ENCODE results near the gene DTNB.
A peak's percentile ranks its signal among the peaks of the same experiment; 100 is the strongest.

Gene DTNB

DNA sequence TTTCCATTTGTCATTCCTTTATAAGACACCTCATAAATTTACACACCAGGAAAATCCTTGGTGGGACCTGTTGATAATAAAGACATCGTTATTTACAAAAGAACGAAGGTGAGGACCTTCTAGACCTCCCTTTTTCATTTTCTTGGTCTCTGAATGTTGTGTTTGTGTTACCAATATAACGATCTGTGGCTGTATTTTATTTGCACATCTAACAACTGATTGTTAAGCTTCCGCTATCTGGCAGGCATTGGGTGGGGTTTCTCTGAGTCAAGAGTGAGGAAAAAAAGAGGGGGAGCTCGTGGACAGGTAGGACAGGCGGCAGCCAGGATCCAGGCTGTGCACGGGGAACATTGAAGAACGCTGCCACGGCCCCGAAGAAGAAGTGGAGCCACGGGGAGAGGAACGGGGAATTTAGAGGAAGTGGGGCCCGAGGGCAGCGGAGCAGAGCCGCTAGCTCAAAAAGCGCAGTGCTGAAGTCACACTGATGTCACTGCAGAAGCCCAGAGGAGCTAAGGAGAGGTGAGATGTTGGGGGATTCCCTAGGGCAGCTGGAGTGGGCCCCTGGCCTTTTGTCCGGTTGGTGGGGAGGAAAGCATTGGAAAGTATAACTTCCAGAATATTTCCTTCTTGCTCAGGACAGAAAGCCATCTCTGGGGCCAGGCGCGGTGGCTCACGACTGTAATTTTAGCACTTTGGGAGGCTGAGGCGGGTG is 310.8 kb downstream of the DTNB start:
- DNase-seq, result peak; percentile 84

DNA sequence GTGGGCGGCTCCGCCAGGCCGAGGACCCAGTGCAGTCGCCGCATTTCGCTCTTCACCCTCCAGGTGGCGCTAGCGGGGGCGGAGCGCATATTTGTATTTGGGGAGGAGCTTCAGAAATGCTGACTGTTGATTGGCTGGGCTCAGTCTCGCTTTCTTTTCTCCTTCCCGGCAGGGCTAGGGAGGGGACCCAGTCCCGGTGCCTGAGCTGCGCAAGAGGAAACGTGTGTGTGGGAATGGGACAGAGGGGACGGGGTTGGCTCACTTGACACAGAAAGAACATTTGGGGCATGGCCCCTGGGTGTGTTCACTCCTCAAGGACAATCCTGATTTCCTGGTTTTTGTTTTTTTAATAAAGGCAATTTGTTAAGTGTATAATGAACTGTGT is 311.3 kb downstream of the DTNB start:
- peak; percentile 100 for DNase-seq

DNA sequence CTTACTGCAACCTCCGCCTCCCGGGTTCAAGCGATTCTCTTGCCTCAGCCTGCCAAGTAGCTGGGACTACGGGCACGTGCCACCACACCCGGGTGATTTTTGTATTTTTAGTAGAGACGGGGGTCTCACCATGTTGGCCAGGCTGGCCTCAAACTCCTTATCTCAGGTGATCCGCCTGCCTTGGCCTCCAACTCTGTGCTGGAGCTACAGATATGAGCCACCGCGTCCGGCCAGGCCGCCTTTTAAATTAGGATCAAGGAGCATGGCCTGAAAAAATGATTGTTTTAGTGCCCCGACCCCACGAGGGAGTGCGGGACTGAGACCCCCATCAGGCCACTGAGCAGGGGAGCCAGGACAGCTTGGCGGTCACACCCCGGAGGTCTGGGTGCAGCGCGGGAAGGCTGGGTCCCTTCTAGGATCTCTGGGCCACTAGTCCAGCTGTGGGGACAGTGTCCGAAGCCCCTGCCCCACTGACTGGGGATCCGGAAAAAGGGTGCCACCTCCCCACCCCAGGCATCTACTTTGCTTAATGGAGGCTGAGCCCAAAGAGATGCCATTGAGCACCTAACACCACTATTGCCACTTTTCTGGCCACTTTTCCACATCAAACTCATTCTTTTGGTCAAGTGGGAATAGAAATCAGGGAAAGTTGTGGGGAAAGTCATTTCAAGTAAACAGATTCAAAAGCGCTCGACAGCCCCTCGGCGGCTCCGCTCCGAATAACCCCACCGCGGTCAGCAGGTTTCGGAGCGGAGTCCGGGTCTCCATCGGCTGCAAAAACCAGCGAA is 311.9 kb downstream of the DTNB start:
- no peak for DNase-seq

DNA sequence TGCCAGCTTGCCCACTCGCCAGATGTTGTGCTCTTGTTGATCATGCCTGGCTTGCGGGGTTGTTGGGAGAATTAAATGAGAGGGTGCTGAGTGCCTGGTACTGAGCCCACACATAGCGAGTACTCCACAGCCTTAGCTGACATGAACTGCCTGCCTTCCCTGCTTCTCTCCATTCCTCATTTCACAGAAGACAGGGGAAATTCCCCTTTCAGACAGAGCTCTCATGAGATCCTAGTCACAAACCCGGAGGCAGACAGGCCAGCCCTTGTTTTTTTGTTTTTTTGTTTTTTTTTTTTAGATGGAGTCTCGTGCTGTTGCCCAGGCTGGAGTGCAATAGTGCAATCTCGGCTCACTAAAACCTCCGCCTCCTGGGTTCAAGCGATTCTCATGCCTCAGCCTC is 314.5 kb downstream of the DTNB start:
- no peak for DNase-seq

DNA sequence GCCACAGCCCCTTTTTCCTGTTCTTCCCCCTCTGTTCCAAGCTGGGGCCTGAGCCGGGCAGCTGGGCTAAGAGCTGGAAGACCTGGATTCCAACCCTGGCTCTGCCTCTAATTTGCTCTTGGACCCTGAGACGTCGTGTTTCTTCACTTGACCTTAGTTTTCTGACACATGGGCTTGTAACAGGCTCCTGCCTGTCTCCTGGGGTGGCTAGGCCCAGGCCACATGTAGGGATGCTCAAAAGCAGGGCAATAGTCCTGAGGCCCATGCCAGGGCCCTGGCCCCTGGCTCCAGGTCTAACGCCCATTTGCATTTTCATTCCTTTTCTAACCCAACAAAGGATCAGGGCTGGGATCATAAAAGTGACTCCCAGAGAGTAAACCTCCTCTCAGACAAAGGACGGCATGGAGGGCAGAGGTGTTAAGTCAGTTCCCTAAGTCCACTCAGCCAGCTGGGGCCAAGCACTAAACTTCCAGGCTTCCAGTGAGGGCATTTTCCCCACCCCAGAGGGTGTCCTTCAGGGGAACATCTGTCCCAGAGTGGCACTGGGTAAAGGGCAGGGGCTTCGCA is 315.0 kb downstream of the DTNB start:
- DNase-seq, result no peak

DNA sequence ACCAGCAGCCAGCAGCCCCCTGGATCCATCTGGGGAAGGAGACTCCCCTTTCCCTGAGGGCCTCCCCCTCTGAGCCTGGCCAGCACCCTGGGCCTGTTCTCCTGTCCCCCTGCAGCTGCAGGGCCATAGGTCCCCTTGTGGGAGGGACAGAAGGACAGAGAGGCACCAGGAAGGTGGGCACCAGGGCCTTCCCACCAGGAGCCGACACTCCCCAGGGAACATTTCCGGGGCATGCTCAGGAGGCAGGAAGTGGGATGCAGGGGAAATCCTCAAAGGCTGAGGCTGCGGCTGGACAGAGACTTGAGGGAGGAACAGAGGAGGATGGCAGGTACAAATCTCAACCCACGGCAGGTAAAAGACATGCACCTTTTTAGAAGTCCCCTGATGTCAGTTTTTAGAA is 317.3 kb downstream of the DTNB start:
- no peak for DNase-seq

DNA sequence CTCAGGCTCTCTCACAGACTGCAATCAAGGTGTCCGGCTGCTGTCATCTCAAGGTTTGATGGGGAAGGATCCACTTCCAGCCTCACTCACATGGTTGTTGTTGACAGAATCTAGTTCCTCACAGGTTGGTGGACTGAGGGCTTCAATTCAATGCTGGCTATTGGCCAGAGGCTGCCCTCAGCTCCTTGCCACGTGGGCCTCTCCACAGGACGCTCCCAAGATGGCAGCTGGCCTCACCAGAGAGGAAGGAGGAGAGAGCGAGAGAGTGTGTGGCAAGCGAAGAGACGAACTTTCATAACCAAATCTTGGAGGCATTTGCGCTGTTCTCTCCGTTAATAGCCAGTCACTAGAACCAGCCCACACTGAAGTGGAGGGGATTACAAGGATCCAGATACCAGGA is 318.1 kb downstream of the DTNB start:
- no peak for DNase-seq

DNA sequence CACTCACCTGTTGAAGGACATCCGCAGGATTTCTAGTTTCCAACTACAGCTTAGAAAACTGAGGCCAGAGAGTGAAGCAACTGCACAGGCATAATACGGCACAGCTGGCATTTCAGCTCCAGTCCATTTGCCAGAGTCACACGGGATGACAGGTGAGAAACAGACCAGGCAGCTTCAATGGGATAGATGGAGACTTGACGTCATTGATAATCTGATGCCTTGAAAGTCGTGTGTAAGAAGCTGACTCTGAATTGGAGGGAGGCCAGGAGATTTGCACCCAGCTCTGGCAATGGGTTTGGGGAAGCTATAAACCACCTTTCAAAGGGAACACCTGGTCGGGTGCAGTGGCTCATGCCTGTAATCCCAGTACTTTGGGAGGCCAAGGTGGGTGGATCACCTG is 319.3 kb downstream of the DTNB start:
- DNase-seq, result no peak

DNA sequence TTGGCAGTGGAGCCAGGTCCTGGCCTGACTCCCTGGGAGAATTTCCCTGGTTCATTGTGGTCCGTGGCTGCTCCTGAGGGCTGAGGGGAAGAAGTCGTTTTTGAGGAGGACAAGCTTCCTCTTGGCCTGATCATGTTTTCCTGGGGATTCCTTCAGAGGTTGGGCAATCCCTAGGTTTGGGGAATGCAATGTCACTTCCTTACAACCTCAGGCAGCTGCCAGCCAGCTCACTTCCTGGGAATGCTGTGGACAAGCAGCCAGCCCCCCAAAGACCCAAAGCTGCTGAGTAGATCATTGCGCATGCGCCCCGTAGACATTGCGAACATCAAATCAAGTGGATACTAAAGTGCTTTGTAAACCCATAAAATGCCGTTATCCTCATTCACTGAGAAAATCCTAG is 324.0 kb downstream of the DTNB start:
- no peak for DNase-seq

DNA sequence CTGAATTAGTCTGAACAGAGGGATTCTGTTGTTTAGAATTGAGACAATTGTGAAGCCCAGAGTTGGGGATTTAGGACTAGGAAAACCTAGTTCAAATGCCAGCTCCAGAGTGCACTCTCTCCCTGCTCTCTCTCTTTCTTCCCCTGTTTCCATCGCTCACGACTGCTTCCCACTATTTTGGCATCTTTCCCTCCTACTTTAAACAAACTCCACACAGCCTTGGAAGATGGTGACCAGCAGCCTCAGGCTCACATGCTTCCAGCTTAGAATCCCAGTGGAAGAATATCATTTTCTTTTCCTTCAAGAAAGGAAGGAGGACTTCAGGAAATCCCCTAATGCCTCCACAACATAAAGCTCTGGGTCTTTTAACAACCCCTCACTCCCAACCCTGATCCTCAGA is 325.5 kb downstream of the DTNB start:
- no peak for DNase-seq

DNA sequence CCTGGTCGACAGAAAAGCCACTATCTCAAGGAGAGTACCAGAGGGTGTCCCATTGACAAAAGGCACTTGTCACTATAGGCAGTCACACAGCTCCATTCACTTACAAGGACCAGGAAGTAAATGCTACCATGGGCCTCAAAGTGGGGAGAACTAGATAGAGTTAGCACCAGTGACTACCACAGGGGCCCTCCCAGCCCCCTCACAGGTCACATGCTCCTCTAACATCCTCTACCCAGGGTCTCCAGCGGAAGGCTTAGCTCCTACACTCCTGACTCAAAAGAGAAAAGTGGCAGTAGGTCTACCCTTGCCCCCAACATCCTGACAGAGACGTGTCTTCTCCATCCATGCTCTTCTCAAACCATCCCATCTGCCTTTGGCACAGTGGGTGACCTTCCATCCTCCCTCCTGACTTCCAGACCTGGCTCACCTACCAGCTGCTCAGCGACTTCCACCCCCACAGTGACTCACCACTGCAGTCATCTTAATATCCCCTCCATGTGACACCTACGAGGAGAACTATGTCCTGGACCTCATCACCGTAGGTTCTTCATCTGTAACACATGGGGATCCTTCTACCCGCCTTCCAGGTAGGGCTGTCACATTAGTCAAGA is 326.1 kb downstream of the DTNB start:
- DNase-seq, result peak; percentile 80

DNA sequence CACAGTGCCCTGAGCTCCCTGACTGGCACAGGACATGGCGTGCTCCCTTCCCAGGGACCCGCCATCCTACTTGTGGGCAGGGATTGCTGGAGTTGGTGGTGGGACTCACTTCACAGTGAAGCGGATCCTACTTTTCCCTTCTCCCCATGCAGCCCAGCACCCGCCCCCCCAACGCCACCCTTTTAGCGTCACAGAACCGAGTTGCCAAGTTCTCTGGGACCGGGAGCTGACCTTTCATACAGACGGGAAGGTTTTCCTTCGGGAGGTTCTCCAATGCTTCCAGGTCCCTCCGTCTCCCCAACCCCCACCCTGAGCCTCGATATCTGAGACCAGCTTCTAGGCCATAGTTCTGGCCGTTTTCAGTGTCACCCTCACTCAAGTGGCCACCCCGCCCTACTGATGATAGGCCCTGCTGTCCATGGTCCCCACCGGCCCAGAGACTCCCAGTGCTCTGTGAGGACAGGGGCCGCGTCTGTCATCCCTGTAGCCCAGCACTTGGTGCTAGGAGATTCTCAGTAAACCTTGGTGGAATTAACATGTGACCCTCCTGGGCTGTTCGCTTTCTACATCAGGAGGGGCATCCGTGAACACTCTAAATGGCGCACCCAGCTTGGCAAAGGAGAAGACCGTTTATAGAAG is 330.1 kb downstream of the DTNB start:
- DNase-seq, result no peak

DNA sequence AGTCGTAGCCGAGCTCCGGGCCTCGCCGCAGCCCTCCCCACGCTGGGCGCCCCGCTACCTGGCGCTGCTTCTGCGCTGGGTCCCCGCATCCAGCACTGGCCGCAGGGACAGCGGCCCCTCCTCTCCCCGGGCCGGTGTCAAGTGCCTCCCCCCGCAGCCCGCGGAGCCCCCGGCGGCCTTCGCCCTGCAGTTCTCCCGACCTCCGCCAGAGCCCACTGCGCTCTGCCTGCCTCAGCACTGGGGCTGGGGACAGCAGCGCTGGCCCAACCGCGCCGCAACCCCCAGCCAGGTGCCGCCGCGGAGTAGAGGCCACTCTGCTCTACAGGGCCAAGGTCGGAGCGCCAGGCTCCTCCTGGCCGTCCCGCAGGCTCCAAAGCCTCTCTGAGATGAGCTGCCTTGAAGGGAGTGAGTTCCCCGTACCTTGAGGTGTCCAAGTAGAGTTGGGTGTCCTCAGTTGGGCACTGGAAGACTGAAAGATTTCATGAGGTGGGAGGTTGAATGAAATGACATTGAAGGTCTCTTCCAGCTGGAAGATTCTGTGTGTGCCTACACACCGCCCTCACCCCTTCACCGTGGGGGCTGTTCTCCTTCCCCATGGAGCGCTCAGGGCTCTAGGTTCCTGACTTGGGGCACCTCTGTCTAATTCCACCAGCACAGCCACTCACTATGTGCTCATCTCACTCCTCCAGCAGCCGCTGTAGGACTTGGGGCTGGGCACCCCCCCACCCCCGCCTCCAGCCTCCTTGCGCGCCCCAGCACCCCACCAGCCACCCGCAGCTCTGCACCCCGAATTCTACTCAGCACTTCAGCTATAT is 330.8 kb downstream of the DTNB start:
- peak; percentile 92 for DNase-seq

DNA sequence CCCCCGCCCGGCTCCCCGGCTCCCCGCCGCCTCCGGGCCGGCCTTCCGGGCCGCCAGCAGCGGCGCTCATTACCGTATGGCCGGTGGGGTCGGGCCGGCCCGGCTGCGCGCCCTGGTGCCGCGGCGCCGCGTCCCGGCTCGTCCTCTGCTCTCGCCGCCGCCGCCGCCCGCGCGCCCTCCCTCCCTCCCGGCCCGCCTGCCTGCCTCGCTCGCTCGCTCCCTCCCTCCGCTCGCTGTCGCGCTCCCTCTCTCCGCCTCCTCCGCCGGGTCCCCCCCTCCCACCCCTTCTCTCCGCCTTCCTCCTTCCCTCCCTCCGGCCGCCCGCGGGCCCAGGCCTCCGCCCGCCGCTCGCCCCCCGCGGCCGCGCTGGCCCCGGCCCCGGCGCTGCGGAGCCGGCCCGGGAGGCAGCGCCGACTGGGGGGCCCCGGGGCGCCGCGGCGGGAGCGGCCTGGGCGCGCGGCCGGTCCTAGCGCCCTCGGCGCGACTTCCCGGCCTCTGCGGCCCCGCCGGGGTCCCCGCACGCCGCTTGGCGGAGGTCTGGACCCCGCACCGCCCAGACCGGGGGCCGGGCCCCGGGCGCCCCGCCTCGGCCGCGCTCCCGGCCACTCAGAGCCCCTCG is 331.5 kb downstream of the DTNB start, which contains the start of gene DNMT3A:
Gene DNMT3A, minus strand, starts transcription at position 173 of the 619 bp plus-strand sequence. CDS start 27,941 bp downstream, outside the sequence.
- peak; percentile 81 for DNase-seq

DNA sequence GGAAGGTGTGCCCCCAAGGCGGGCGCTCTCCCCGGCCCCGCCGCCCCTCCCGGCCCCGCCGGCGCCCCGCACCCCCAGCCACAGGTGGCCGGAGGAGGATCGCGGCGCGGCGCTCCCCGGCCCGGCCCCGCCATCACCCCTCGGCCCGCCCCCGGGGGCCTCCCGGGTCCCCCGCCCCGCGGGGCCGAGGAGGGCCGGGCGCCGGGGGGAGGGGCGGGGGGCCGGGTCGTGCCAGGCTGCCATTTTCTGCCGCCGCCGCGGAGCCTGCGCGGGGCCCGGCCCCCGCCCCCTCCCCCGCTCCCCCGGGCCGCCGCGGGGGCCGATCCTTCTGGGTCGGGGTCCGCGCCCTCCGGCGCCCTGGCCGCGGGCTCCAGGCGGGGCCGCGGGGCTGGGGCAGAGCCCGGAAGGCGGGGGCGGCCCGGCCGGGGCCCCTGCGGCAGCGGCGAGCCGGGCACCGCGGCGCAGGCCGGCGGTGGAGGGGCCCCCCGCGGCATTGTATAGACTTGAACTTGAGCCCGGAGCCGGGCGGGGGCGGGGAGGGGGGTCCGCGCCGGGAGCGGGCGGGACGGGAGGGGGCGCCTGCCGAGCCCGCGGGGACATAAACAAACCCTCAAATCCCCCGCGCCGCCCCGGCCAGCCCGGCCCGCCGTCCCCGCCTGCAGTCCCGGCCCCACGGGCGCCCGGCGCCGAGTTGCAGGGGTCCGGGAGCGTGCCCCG is 332.2 kb downstream of the DTNB start:
- peak; percentile 77 for DNase-seq

DNA sequence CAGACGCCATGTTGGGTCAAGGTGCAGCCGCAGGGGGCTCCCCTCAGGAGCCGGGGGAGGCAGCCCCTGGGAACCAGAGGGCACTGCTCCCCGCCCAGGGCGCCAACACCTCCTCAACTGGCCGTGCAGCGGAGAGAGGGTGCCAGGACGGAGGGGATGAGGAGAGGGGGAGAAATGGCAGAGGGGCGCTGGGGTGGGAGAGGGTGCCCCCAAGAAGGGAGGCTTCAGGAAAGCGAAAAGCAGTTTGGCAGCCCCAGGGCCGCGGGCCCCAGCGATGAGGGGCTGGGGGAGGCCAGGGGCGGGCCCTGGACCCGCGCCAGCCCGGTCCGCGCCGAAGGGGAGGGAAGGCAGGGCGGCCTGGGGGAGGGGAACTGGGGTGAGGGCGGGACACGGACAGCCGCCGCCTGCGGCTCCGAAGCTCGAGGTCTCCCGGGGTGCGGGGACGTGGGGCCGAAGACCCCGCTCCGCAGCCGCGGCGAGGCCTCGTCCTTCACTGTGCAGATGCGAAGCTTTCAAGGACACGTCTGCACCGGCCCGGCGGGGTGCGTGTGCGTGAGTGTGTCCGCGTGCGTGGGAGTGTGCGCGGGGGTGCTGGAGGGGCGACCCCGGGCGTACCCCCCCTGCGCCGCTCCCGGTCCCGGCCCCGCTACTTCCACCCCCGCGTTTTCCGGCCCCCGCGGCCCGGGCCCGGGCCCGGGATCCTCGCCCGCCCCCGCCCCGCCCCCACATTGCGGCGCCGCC is 333.0 kb downstream of the DTNB start:
- peak; percentile 73 for DNase-seq

DNA sequence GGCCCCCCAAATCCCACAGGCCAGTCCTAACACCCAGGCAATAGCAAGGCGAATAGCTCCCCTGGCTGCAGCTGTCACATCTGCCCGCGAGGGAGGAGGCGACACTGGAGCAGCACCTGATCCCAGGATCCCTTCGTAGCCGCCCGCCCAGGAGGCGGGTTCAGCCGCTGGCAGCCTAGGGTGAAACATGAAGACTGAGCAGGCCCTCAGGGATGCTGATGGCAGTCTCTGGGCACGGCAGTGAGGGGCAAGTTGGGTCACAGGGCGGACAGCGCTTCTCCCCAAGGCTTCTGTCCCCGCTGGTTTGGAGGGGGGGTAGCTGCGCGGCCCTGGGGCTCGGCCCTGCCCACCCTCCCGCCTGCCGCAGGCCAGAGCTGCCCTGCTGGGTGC is 333.6 kb downstream of the DTNB start:
- DNase-seq, result no peak

DNA sequence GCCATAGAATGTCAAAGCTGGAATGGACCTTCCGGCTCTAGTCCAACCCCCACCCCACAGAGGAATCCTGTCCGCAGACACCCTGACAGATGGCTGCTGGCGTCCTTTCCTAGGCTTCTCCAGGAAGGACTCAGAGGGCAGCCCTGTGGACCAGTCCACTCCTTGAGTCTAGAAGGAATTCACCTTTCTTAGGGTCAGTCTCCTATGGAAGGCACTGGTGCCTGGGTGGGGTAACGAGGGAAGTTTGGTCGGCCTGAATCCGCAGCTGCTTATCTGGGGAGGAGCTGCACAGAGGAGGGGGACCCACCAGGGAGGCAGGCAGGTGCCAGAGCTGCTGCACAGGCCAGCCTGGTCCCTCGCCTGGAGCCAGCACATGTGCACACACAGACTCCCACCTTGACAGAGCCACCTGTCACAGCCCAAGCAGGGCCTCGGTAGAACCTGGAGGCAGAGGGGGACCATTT is 334.1 kb downstream of the DTNB start:
- DNase-seq, result no peak

DNA sequence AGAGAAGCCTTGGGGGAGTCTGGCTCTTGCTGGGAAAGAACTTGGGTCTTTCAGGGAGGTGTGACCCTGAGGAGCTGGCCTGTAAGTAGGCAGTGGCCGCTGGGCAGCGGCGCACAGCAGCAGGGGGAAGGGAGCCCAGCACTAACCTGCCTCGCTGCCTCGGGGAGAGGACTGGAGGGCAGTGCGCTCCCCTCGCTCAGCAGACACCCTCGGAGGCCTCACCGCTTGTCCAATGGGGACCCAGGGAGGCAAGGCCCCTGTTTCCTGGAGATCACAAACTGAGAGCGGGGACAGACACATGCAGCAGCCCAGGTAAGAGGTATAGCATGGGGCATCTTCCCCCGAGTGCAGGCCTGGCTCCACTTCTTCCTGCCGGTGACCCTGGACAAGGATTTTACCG is 335.0 kb downstream of the DTNB start:
- no peak for DNase-seq

DNA sequence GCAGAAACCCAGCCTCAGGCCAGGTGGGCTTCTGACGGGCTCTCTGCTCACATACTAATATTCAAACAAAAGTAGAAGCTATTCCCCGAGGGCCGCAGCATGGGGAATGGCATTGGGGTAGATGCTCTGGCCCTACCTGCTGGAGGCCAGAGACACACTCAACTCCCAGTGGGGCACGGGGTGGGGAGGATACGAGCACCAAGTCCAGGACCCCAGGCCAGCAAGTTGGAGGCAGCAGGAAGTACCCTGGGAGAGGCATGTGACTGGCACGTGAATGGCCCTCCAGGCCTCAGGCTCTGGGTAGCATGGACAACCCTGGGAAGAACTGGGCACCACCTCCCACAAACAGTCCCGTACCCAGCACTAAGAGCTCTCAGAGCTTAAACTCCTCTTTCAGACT is 335.5 kb downstream of the DTNB start:
- DNase-seq, result no peak
